Endothelial cell of hepatic sinusoid (primary cell): ENCODE measurements around the gene ACER1.
"Not testable (repeated sequence)": the region's sequence is repeated elsewhere in the genome, so short reads cannot be mapped to it uniquely, and the experiment has no call there.

Experiments
- in situ Hi-C: cut with HindIII; loops from 2 replicates; pipeline ENCODE4 v1.10.0; 2017; ENCODE audit warnings: low sequenced_read_pairs

Gene ACER1, protein sequence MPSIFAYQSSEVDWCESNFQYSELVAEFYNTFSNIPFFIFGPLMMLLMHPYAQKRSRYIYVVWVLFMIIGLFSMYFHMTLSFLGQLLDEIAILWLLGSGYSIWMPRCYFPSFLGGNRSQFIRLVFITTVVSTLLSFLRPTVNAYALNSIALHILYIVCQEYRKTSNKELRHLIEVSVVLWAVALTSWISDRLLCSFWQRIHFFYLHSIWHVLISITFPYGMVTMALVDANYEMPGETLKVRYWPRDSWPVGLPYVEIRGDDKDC

DNA sequence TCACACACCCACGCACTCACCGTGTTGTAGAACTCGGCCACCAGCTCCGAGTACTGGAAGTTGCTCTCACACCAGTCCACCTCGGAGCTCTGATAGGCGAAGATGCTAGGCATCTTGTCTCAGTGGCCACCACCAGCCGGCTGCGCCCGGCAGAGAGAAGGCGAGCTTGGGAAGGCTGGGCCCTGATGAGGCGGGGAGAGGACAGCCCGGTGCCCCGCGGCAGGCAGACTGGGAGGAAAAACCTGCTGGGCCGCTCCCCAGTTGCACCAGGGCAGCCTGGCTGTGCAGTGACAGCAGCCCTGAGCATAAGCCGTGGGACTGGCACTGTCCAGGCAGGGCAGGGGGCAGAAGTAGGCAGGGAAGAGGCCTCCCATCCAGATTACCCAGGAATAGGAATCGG, at the start of gene ACER1:
Gene ACER1, minus strand, starts transcription at position 174 of the 400 bp plus-strand sequence. Its CDS starts 61 bp downstream, at position 113.
- in situ Hi-C loops, result loop anchor here (10.0 kb wide), 2 partner anchors 59 to 189 kb away; partner anchors contain the start of gene MLLT1

DNA sequence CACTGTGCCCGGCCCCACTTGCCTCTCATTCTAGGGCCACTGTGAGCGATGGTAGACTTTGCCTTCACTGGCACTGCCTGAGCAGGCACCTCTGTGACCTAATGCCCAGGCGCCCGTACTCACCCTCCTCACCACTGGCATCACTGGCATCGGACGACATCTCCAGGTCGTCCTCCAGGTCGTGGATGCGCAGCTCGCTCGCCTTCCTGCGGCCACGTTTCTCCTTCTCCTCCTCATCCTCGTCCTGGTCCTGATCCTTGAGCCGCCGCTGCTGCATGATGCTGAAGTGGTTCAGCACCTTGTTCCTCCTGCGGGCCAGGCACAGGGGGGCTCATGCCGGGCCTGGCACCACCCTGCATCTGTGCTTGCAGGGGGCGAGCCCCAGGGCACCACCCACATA, 49.8 kb upstream of the ACER1 start:
- in situ Hi-C loops, result no loop called here

DNA sequence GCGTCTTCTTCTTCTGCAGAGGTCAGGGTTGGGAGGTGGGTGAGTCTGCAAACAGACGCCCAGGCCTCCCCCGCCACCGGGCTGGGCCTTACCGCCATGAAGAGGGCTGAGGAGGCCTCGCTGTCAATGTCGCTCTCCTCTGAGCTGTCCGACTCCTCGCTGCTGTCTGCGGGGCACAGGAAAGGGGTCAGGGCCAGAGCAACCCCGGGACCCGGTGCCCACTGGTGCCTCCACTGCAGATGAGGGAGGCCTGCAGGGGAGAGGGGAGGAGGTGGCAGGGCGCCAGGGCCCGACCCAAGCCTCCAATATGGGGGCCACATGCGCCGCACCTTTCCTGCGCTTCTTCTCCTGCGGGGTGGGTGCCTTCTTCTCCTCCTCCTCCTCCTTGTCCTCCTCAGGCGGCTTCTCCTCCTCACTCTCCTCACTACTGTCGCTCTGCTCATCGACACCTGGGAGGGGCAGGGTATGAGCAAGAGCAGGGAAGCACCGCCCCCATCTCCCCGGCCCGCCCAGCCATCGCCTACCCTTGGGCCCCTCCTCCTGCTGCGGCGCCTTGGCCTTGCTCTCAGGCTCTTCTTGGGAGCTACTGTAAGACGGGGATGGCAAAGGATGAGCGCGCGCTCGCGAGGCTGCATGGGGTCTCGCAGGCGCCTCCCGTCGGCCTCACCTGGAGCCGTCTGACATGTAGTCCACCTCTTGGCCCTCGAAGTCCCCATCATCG, 47.8 kb upstream of the ACER1 start:
- in situ Hi-C loops, result no loop called here

DNA sequence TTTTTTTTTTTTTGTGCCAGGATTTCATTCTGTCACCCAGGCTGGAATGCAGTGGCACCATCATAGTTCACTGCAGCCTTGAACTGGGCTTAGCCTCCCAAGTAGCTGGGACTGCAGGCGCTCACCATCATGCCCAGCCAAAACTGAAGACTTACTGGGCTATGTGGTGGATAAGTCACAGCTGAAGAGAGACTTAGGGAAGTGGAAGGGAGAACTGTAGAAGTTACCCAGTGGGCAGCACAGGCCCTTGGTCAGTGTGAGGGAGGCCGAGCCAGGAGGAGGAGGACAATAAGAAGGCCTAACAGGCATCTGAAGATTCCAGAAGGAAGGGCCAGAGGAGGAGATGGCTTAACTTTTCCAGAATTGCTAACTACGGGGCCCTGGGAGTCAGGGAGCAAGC, 46.3 kb upstream of the ACER1 start:
- in situ Hi-C loops, result no loop called here

DNA sequence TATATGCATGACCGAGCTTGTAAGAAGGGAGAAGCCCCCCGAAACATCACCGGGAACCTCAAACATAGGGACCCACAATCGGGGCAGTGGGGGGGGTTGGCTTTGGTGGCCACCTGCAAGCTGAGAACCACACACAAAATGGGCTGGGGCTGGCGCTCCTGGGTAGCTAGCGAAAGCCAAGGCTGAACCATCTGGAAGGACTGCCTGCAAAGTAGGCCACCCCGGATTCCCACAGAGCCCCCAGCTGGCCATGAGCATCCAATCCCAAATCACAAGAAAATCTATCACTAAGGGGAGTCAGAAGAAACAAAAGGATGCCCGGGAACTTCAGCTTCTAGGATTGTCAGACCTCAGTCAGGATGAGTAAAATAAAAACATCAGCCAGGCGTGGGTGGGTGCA, 45.1 kb upstream of the ACER1 start:
- in situ Hi-C loops, result no loop called here

DNA sequence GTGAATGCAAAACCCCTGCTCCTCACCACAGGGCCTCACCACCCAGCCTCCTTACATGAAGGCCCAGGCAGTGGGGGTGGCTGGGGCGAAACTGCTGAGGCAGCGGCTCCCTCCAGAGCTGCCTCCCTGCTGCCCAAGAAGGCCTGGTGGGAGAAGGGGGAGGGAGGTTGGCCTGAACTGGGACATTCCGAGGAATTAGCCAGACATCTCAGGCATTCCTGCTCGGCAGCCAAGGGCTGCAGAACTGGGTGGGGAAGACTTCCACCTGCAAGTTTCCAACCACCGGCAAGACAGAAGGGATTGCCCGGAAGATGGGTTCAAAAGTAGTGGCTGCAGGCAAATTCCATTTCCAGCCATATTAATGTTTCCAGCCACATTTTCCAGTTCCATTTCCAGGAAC, 44.6 kb upstream of the ACER1 start:
- in situ Hi-C loops, result no loop called here

DNA sequence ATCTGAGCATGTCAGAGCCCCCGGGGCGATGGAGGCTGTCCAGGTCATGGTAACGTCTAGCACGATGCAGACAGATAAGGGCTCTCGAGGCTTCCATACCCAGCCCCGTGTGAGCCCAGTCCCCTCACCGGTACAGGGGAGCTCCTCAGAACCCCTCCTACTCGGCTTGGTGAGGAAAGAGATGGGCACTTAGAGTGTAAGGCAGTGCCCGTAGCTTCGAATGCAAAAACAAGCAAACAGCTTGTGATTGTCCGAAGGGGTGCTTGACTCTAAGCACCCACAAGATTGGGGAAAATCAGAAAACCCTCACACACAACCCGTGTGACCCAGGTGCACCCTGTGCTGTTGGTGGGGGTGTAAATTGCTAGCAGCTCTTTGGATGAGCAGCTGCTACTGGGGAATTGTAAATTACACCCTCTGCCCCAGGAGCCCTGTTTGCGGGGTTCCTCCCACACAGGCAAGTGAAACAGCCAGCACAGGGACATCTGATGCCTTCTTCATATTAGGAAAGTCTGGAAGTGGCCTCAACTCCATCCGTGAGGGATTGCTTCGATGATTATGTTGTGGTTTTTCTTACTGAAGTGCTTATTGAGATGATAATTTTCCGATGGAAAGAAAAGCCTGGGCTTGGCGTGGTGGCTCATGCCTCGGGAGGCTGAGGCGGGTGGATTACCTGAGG, 43.2 kb upstream of the ACER1 start:
- in situ Hi-C loops, result no loop called here

DNA sequence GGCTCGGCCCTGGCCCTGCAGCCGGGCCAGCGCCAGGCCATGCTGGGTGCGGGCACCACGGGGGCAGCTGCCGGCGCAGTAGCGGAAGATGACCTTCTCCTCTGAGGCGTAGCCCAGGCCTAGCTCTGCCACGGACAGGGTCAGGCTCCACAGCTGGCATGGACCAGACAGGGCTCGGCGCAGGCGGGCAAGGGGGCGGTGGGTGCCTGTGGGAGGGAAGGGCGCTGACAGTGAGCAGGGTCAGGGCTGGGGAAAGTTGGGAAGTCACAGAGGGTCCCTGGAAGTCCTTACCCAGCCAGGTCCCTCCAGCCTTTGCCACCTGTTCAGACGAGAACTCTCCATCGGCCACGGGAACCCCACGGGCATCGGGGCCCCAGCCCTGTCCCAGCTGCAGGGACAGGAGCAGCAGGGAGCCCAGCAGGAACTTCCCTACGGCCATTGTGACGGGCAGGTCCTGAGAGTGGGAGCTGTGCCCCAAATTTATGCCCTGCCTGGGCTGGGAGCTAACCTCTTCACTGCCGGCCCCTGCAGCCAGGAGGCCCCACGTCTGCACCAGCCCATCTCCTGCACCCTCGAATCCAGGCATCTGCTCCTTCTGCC, 42.1 kb upstream of the ACER1 start, which contains the start of gene PSPN:
Gene PSPN, minus strand, starts transcription at position 523 of the 600 bp plus-strand sequence. Its CDS starts 84 bp downstream, at position 439.
- in situ Hi-C loops, result no loop called here

DNA sequence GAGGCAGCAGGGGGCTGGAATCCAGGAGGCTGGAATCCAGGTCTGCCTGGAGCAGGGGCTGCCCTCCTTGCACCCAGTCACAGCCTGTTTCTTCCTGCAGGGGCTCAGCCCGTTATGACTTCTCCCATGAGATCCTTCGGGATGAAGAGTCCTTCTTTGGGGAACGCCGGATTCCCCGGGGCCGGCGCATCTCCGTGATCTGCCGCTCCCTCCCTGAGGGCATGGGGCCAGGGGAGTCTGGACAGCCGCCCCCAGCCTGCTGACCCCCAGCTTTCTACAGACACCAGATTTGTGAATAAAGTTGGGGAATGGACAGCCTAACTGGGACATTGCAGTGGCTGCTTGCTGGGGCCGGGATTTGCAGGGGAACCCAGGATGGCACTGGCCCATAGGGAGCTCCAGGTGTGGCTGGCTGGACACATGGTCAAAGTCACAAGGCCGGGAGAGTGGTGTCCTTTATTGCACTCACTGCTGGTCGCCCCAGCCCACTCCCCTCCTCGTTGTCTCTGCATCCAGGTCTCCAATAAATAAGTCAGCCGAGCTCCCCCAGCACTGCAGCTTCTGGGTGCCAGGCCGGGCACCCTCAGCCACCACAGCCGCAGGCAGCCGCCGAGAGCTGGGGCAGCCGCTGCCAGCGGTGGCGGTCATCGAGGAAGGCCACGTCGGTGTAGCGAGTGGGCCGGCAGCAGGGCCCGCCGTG, 41.4 kb upstream of the ACER1 start:
- in situ Hi-C loops, result no loop called here

DNA sequence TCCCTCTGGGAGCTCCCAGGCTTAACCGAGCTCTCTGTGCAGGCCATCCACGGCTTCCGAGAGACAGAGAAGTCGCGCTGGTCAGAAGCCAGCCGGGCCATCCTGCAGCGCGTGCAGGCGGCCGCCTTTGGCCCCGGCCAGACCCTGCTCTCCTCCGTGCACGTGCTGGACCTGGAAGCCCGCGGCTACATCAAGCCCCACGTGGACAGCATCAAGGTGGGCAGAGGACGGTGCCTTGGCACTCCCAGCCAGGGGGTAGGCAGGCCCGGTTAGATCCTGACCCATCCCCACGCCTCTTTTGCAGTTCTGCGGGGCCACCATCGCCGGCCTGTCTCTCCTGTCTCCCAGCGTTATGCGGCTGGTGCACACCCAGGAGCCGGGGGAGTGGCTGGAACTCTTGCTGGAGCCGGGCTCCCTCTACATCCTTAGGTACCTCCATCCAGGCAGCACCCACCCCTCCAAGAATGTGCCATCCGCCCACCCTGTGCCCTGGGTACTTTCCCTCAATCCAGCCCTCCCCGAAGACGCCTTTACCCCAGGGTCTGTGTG, 40.8 kb upstream of the ACER1 start:
- in situ Hi-C loops, result no loop called here

DNA sequence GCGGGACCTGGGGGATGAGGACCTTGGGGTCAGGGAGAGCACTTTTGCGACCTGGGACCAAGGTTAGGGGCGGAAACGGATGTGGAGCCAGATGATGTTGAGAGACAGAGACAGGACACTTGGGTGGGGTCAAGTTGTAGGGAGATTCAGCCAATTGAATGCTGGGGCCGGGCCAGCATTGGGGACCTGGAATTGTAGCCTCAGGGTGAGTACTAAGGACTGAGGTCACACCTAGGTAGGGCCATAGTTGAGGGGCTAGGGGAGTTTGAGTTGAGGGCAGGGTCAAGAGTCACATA, 40.3 kb upstream of the ACER1 start:
- in situ Hi-C loops, result no loop called here

DNA sequence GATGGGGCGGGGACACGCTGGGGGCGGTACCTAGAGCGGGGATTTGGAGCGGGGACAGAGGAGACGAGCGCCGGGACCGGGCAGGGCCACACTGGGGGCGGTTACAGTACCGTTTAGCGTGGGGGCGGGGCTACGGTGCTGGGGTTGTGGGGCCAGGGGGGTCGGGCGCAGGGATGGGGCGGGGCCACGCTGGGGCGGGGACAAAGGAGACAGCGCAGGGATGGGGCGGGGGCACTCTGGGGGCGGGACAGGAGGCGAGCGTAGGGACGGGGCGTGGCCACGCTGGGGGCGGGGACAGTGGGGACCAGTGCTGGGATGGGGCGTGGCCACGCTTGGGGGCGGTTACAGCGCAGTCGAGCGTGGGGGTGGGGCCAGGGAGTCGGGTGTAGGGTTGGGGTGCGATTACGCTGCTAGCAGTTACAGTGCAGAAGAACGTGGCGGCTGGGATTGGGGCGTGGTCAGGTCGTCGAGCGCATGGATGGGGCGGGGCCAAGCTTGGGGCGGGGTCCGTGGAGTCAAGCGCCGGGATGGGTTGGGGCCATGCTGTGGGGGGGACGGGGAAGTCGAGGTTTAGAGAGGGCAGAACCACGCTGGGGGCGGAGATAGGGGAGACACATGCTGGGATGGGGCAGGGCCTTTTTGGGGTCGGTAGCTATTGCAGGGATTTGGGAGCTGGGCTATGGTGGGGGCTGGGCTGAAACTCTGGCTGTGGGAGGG, 39.8 kb upstream of the ACER1 start:
- in situ Hi-C loops, result no loop called here

DNA sequence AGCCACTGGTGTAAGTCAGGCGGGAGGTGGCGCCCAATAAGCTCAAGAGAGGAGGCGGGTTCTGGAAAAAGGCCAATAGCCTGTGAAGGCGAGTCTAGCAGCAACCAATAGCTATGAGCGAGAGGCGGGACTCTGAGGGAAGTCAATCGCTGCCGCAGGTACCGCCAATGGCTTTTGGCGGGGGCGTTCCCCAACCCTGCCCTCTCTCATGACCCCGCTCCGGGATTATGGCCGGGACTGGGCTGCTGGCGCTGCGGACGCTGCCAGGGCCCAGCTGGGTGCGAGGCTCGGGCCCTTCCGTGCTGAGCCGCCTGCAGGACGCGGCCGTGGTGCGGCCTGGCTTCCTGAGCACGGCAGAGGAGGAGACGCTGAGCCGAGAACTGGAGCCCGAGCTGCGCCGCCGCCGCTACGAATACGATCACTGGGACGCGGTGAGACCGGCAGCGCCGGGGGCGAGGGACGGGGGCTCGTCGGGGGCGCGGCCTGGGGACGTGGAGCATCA, 39.2 kb upstream of the ACER1 start, which contains the start of gene ALKBH7:
Gene ALKBH7, plus strand, starts transcription at position 201 of the 502 bp plus-strand sequence. Its CDS starts 27 bp downstream, at position 228.
- in situ Hi-C loops, result no loop called here

DNA sequence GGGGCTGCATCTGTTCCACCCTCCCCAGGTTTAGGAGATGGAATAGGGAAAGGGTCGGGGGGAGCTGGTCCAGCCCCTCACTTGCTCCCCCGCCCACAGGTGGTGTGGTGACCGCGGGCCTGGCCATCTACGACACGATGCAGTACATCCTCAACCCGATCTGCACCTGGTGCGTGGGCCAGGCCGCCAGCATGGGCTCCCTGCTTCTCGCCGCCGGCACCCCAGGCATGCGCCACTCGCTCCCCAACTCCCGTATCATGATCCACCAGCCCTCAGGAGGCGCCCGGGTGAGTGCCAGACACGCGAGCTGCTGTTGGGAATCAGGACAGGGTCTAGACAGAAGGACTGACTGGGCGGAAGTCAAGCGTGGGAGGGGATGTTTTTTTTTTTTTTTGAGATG, 30.9 kb upstream of the ACER1 start:
- in situ Hi-C loops, result no loop called here

DNA sequence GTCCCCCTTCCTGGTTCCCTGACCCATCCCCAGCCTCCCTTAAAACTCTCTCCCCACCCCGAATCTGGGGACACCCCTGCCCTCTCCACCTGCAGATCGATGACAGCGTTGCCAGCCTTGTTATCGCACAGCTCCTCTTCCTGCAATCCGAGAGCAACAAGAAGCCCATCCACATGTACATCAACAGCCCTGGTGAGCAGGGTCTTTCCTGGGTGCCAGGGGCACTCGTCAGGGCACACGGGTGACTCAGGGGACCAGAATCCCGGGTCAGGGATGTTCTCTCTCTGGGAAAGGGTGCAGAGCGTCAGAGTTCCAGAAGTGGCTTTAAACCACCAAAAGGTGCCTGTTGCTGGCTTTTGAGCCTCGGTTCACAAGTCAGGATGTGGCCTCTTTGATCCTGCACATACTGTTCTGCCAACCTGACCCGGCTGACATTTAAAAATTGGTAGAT, 29.0 kb upstream of the ACER1 start:
- in situ Hi-C loops, result no loop called here

DNA sequence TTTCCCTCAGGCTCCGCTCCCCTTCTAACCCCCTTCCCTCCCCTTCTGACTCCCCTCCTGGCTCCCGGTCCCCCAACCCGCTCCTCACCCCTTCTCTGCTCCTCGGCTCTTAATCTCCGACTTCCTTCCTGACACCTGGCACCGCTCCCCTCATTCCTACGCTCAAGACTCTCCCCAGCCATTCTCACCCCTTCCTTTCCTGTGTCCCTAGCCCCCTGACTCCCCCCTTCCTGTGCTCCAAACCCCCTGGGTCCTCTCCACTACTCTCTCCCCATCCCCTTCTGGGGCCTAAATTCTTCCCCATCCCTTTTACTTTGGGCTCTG, 28.6 kb upstream of the ACER1 start:
- in situ Hi-C loops, result no loop called here

DNA sequence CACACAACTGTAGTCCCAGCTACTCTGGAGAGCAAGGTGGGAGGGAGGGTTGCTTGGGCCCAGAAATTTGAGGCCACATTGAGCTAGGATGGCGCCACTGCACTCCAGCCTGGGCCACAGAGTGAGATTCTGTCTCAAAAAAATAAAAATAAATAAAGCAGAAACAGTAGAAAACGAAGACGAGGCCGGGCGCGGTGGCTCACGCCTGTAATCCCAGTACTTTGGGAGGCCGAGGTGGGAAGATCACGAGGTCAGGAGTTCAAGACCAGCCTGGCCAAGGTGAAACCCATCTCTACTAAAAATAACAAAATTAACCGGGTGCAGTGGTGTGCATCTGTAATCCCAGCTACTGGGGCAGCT, 27.4 kb upstream of the ACER1 start:
- in situ Hi-C loops, result not testable (repeated sequence)

DNA sequence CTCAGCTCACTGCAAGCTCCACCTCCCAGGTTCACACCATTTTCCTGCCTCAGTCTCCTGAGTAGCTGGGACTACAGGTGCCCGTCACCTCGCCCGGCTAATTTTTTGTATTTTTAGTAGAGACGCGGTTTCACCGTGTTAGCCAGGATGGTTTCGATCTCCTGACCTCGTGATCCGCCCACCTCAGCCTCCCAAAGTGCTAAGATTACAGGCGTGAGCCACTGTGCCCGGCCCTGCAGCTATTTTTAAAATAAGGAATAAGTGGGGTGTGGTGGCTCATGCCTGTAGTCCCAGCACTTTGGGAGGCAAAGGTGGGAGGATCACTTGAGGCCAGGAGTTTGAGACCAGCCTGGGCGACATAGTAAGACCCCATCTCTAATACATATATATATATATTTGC, 27.0 kb upstream of the ACER1 start:
- in situ Hi-C loops, result not testable (repeated sequence)

DNA sequence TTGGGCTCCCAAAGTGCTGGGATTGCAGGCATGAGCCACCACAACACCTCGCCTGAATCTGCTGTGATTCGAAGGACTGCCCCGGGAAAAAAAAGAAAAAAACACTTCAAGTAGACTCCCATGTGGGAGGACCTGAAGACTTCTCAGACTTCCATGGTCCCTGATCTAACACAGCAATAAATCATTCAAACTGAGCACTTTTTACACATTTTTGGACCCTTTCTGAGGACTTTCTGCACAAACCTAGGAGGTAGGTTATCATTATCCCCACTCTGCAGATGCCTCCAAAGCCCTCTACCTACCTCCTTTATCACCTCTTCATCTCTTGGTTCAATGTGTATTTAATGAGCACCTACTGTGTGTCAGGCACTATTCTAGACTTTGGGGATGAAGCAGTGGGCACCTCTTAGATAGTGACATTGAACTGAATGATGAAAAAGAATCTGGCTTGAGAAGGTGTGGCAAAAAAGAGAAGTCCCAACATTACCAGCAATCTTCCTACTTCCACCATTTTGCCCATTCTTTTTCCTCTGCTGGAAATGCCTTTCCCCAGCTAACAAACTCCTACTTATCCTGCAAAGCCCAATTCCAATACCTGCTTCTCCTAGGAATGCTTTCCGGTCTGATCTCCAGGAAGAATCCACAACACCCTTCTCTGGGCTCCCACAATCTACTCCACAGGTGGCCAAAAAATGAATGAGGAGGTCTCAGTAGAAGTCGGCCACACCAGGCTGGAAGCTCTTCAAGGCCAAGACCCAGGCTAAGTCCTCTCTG, 26.3 kb upstream of the ACER1 start:
- in situ Hi-C loops, result no loop called here
